HCT116 (cell line): ENCODE results near the gene NOXA1. TPM values are rescaled to one million over a fixed set of nuclear protein-coding genes. Genes with fewer than 3 reads are reported as not detected.

Experiments used
- ATAC-seq: fragments of 200-7000 bp; cut with Tn5 transposase; 2 replicates; pipeline ENCODE4 v1.9.1; 2020; ENCODE audit warnings: mild to moderate bottlenecking, moderate library complexity
- BruUV-seq: library from RNA; stranded (reverse); fragments of 400-500 nt; replicated peaks from 2 replicates; lab custom pipeline; 2021; lab: Mats Ljungman, UMichigan
- CTCF ChIA-PET: fragments of 300-600 bp; sonication (Branson Sonifier 250); formaldehyde crosslinking; loops from one replicate; lab custom pipeline; 2021; ENCODE audit warnings: antibody characterized with exemption; lab: Charles Lee
- POLR2A ChIA-PET: fragments of 300-600, 350-600 bp; sonication (Branson Sonifier 250); formaldehyde crosslinking; loops from one replicate; lab custom pipeline; 2021; ENCODE audit warnings: antibody characterized with exemption; lab: Charles Lee
- RAD21 ChIA-PET, 2 experiments: fragments of 300-600 bp; sonication (Branson Sonifier 250); formaldehyde crosslinking; loops; one replicate each; lab custom pipeline; 2023; ENCODE audit warnings: low total read pairs in 2 of 2; ENCODE audit not compliant: uncharacterized antibody in 2 of 2, unreplicated experiment in 2 of 2, low non-redundant PET in 1 of 2; lab: Charles Lee
- DNase-seq: peaks from one replicate; pipeline ENCODE4 v3.0.0-alpha.2; 2010; ENCODE audit warnings: low read depth, low spot score
- H2AFZ ChIP-seq: fragments of 200-600 bp; shearing (Covaris generic), sonication (generic); 2 replicates; pipeline ENCODE4 v1.6.1; 2017; ENCODE audit warnings: low read depth, mixed run types, mixed read lengths, antibody characterized with exemption, low read length; ENCODE audit not compliant: poor library complexity, severe bottlenecking
- H3K27ac ChIP-seq: 2 replicates; pipeline ENCODE4 v1.5.1; 2012; ENCODE audit warnings: low read depth, low read length
- H3K27me3 ChIP-seq: fragments of 200-600 bp; sonication (generic); 2 replicates; pipeline ENCODE4 v1.6.1; 2016; ENCODE audit warnings: mixed run types, low read length, mixed read lengths; ENCODE audit not compliant: insufficient read depth
- H3K36me3 ChIP-seq, 2 experiments: fragments of 200-500 bp in 1 of 2; fragments of 200-600 bp in 1 of 2; sonication (Bioruptor generic) in 1 of 2; sonication (generic) in 1 of 2; 2 replicates each; pipeline versions ENCODE4 v1.5.1 to v1.6.1; 2014 to 2016; ENCODE audit warnings: low read length in 2 of 2, inconsistent platforms in 1 of 2, mixed read lengths in 1 of 2, mixed run types in 1 of 2; ENCODE audit not compliant: insufficient read depth in 2 of 2, control insufficient read depth in 1 of 2
- H3K4me1 ChIP-seq, 2 experiments: fragments of 200-600 bp in 1 of 2; sonication (generic) in 1 of 2; 2 replicates each; pipeline versions ENCODE4 v1.5.1 to v1.6.1; 2012 to 2017; ENCODE audit warnings: low read length in 2 of 2, inconsistent platforms in 1 of 2, mild to moderate bottlenecking in 1 of 2, mixed read lengths in 1 of 2, mixed run types in 1 of 2, moderate library complexity in 1 of 2; ENCODE audit not compliant: insufficient read depth in 2 of 2, control insufficient read depth in 1 of 2
- H3K4me2 ChIP-seq: fragments of 200-600 bp; sonication (generic); 2 replicates; pipeline ENCODE4 v1.6.1; 2017; ENCODE audit warnings: mixed run types, low read length, mixed read lengths
- H3K4me3 ChIP-seq, 2 experiments: fragments of 200-600 bp in 1 of 2; sonication (generic) in 1 of 2; replicated peaks in 1 of 2; 2 replicates each; pipeline ENCODE4 v1.5.1; 2011 to 2016; ENCODE audit warnings: low read length in 2 of 2, control low read depth in 1 of 2, low read depth in 1 of 2, mild to moderate bottlenecking in 1 of 2, mixed read lengths in 1 of 2, mixed run types in 1 of 2
- H3K79me2 ChIP-seq: fragments of 200-600 bp; sonication (generic); 2 replicates; pipeline ENCODE4 v1.6.1; 2017; ENCODE audit warnings: mild to moderate bottlenecking, mixed run types, low read length, moderate library complexity, mixed read lengths; ENCODE audit not compliant: insufficient read depth
- H3K9ac ChIP-seq: fragments of 200-600 bp; sonication (generic); 2 replicates; pipeline ENCODE4 v1.6.1; 2016; ENCODE audit warnings: low read length, mixed read lengths
- H3K9me2 ChIP-seq: fragments of 200-600 bp; sonication (generic), shearing (Covaris generic); 2 replicates; pipeline ENCODE4 v1.6.1; 2017; ENCODE audit warnings: mixed run types, mild to moderate bottlenecking, moderate library complexity; ENCODE audit not compliant: insufficient read depth
- H3K9me3 ChIP-seq, 2 experiments: fragments of 200-500 bp in 1 of 2; fragments of 200-600 bp in 1 of 2; sonication (Bioruptor generic) in 1 of 2; sonication (generic) in 1 of 2; 2 replicates each; pipeline ENCODE4 v1.6.1; 2014 to 2017; ENCODE audit warnings: low read length in 2 of 2, mixed read lengths in 2 of 2, inconsistent platforms in 1 of 2, low read depth in 1 of 2, mild to moderate bottlenecking in 1 of 2, mixed run types in 1 of 2, moderate library complexity in 1 of 2; ENCODE audit not compliant: control insufficient read depth in 1 of 2, insufficient read depth in 1 of 2
- H4K20me1 ChIP-seq: fragments of 200-600 bp; sonication (generic), shearing (Covaris generic); 2 replicates; pipeline ENCODE4 v1.6.1; 2017; ENCODE audit warnings: mixed run types, mild to moderate bottlenecking, moderate library complexity; ENCODE audit not compliant: insufficient read depth
- CBX3 ChIP-seq: IDR thresholded peaks from 2 replicates; pipeline ENCODE4 v1.6.1; 2012; ENCODE audit warnings: low read depth
- CEBPB ChIP-seq: IDR thresholded peaks from 2 replicates; pipeline ENCODE4 v1.6.1; 2012; ENCODE audit warnings: low read depth
- EGR1 ChIP-seq: IDR thresholded peaks from 2 replicates; pipeline ENCODE4 v1.6.1; 2012; ENCODE audit warnings: low read depth
- ELF1 ChIP-seq: IDR thresholded peaks from 2 replicates; pipeline ENCODE4 v1.6.1; 2012; ENCODE audit warnings: low read depth, borderline replicate concordance
- EZH2phosphoT487 ChIP-seq: fragments of 200-600 bp; IDR thresholded peaks from 2 replicates; pipeline ENCODE4 v1.6.1; 2018; ENCODE audit warnings: antibody characterized with exemption, borderline replicate concordance
- FOSL1 ChIP-seq: IDR thresholded peaks from 2 replicates; pipeline ENCODE4 v1.6.1; 2012; ENCODE audit warnings: low read depth
- POLR2A ChIP-seq: IDR thresholded peaks from 2 replicates; pipeline ENCODE4 v1.7.0; 2011; ENCODE audit warnings: borderline replicate concordance; ENCODE audit not compliant: insufficient read depth, insufficient read length; ENCODE audit errors: extremely low read depth
- POLR2AphosphoS5 ChIP-seq: IDR thresholded peaks from 2 replicates; pipeline ENCODE4 v1.6.1; 2011; ENCODE audit warnings: mild to moderate bottlenecking, low read depth, low read length, moderate library complexity
- RAD21 ChIP-seq: IDR thresholded peaks from 2 replicates; pipeline ENCODE4 v1.6.1; 2012; ENCODE audit warnings: low read depth, mild to moderate bottlenecking
- SIN3A ChIP-seq: IDR thresholded peaks from 2 replicates; pipeline ENCODE4 v1.6.1; 2012; ENCODE audit warnings: low read depth
- SP1 ChIP-seq: IDR thresholded peaks from 2 replicates; pipeline ENCODE4 v1.6.1; 2012; ENCODE audit warnings: low read depth
- SRF ChIP-seq: IDR thresholded peaks from 2 replicates; pipeline ENCODE4 v1.6.1; 2012; ENCODE audit warnings: low read depth
- TCF7L2 ChIP-seq: IDR thresholded peaks from 2 replicates; pipeline ENCODE4 v1.7.0; 2011; ENCODE audit warnings: borderline replicate concordance, inconsistent platforms; ENCODE audit not compliant: insufficient read depth, insufficient read length; ENCODE audit errors: extremely low read depth
- ZFX ChIP-seq: fragments of 450-650 bp; IDR thresholded peaks from 2 replicates; pipeline ENCODE4 v1.6.1; 2017
- ZNF274 ChIP-seq: fragments of 200-500 bp; sonication (Bioruptor generic); IDR thresholded peaks from 2 replicates; pipeline ENCODE4 v1.6.1; 2014; ENCODE audit warnings: mild to moderate bottlenecking, low read depth, low read length, inconsistent platforms
- intact Hi-C: fragments of 100-400 bp; cut with micrococcal nuclease; formaldehyde crosslinking; loops from 2 replicates; pipeline ENCODE4 v1.10.0; 2022
- total RNA-seq: library from RNA; stranded (reverse); gene quantifications from one replicate; pipeline ENCODE4 v1.2.1, GENCODE V29; 2021; ENCODE audit not compliant: unreplicated experiment
- TF ChIP-seq, protein P1 (sequence below), 3 experiments: fragments of 200-600 bp in 1 of 3; sonication (generic) in 1 of 3; IDR thresholded peaks in 2 of 3; conservative IDR thresholded peaks in 1 of 3; 2 replicates each; pipeline ENCODE4 v1.5.1; 2012 to 2017; ENCODE audit warnings: low read depth in 2 of 3, low read length in 2 of 3, antibody characterized with exemption in 1 of 3, borderline replicate concordance in 1 of 3, control low read depth in 1 of 3, mild to moderate bottlenecking in 1 of 3, mixed read lengths in 1 of 3, mixed run types in 1 of 3, moderate library complexity in 1 of 3; ENCODE audit not compliant: insufficient read depth in 1 of 3
- TF ChIP-seq, protein P2 (sequence below): IDR thresholded peaks from 2 replicates; pipeline ENCODE4 v1.6.1; 2012
- TF ChIP-seq, protein P3 (sequence below): IDR thresholded peaks from 2 replicates; pipeline ENCODE4 v1.6.1; 2011; ENCODE audit warnings: mild to moderate bottlenecking, low read length, moderate library complexity; ENCODE audit not compliant: insufficient replicate concordance; ENCODE audit errors: extremely low read depth
- TF ChIP-seq, protein P4 (sequence below): IDR thresholded peaks from 2 replicates; pipeline ENCODE4 v1.6.1; 2012; ENCODE audit warnings: low read depth

Gene NOXA1
- total RNA-seq, 1 experiment from 2014 or later = 13.2 TPM

DNA sequence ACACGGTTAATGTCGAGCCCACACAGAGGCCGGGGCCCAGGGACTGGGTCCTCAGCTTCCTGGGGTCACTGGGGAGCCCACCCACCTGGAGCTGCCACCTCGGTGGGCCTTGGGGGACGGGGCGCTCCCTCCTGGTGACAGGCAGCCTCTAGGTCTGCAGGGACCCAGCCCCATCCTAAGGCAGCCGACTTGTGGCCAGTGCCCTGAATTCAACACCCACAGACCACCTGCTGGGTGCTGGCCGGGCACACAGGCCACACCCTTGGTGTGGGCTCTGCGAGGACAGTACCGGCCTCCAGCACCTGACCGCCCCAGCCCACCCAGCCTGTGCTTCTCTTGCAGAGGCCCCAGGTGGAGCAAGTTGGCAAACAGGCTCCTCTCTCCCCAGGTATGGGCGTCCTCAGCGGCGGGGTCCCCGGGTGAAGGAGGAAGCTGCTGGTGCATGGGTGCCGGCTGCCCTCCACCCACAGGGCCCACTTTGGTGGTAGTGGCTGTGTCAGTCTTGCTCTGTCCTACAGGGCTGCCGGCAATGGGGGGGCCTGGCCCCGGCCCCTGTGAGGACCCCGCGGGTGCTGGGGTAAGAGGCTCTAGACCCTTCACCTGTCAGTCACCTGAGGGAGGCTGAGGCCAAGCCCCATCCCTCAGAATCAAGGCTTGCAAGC is 9.6 kb downstream of the NOXA1 start:
- Histone ChIP-seq H3K27ac (no peak overlapping the region; the same call in 1 of the 2 replicates), H3K4me2 (no peak overlapping the region), H3K9me2 (no peaks in the 10 kb centered on the region), H3K79me2 (no peaks in the 10 kb centered on the region), H3K4me1 (peaks cover 36 to 50% of the 10 kb centered on the region in 2 experiments), H3K4me3 (no peak overlapping the region), H3K27me3 (no peaks in the 10 kb centered on the region), H3K9me3 (no peaks in the 10 kb centered on the region), H4K20me1 (no peaks in the 10 kb centered on the region), H3K36me3 (no peaks in the 10 kb centered on the region), H3K9ac (no peak overlapping the region), H2AFZ (no peak overlapping the region)
- BruUV-seq = no TSS peak
- CTCF ChIA-PET = no interaction called here
- RAD21 ChIA-PET = no interaction called here
- ATAC-seq (no peak), DNase-seq (no peak)
- POLR2A ChIA-PET = interaction anchor here (1.1 kb wide), 1 partner anchor 8 kb away, joined by 4 read pairs; the partner anchor contains the start of gene ENTPD8
- intact Hi-C loops = no loop called here
- no peak for TF ChIP-seq CEBPB
- TF ChIP-seq SIN3A = no peak
- no peak for TF ChIP-seq SRF
- TF ChIP-seq, protein P1, sequence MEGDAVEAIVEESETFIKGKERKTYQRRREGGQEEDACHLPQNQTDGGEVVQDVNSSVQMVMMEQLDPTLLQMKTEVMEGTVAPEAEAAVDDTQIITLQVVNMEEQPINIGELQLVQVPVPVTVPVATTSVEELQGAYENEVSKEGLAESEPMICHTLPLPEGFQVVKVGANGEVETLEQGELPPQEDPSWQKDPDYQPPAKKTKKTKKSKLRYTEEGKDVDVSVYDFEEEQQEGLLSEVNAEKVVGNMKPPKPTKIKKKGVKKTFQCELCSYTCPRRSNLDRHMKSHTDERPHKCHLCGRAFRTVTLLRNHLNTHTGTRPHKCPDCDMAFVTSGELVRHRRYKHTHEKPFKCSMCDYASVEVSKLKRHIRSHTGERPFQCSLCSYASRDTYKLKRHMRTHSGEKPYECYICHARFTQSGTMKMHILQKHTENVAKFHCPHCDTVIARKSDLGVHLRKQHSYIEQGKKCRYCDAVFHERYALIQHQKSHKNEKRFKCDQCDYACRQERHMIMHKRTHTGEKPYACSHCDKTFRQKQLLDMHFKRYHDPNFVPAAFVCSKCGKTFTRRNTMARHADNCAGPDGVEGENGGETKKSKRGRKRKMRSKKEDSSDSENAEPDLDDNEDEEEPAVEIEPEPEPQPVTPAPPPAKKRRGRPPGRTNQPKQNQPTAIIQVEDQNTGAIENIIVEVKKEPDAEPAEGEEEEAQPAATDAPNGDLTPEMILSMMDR (IDR thresholded peaks at IDR 0.05 in 2 of 3, conservative IDR thresholded peaks at IDR 0.05 in 1 of 3; ENCODE audit: borderline replicate concordance in 1 of 3, insufficient read depth in 1 of 3, low read depth in 2 of 3, low read length in 2 of 3) = no peak
- TF ChIP-seq TCF7L2 = no peak
- TF ChIP-seq ELF1 = no peak
- no peak for TF ChIP-seq POLR2AphosphoS5
- no peak for TF ChIP-seq ZNF274
- no peak for TF ChIP-seq EZH2phosphoT487
- TF ChIP-seq ZFX = no peak
- TF ChIP-seq, protein P2, sequence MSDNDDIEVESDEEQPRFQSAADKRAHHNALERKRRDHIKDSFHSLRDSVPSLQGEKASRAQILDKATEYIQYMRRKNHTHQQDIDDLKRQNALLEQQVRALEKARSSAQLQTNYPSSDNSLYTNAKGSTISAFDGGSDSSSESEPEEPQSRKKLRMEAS = no peak
- TF ChIP-seq EGR1 = no peak
- TF ChIP-seq CBX3 = no peak
- no peak for TF ChIP-seq FOSL1
- TF ChIP-seq, protein P3, sequence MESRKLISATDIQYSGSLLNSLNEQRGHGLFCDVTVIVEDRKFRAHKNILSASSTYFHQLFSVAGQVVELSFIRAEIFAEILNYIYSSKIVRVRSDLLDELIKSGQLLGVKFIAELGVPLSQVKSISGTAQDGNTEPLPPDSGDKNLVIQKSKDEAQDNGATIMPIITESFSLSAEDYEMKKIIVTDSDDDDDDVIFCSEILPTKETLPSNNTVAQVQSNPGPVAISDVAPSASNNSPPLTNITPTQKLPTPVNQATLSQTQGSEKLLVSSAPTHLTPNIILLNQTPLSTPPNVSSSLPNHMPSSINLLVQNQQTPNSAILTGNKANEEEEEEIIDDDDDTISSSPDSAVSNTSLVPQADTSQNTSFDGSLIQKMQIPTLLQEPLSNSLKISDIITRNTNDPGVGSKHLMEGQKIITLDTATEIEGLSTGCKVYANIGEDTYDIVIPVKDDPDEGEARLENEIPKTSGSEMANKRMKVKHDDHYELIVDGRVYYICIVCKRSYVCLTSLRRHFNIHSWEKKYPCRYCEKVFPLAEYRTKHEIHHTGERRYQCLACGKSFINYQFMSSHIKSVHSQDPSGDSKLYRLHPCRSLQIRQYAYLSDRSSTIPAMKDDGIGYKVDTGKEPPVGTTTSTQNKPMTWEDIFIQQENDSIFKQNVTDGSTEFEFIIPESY = no peak
- no peak for TF ChIP-seq RAD21
- no peak for TF ChIP-seq SP1
- no peak for TF ChIP-seq POLR2A
- TF ChIP-seq, protein P4, sequence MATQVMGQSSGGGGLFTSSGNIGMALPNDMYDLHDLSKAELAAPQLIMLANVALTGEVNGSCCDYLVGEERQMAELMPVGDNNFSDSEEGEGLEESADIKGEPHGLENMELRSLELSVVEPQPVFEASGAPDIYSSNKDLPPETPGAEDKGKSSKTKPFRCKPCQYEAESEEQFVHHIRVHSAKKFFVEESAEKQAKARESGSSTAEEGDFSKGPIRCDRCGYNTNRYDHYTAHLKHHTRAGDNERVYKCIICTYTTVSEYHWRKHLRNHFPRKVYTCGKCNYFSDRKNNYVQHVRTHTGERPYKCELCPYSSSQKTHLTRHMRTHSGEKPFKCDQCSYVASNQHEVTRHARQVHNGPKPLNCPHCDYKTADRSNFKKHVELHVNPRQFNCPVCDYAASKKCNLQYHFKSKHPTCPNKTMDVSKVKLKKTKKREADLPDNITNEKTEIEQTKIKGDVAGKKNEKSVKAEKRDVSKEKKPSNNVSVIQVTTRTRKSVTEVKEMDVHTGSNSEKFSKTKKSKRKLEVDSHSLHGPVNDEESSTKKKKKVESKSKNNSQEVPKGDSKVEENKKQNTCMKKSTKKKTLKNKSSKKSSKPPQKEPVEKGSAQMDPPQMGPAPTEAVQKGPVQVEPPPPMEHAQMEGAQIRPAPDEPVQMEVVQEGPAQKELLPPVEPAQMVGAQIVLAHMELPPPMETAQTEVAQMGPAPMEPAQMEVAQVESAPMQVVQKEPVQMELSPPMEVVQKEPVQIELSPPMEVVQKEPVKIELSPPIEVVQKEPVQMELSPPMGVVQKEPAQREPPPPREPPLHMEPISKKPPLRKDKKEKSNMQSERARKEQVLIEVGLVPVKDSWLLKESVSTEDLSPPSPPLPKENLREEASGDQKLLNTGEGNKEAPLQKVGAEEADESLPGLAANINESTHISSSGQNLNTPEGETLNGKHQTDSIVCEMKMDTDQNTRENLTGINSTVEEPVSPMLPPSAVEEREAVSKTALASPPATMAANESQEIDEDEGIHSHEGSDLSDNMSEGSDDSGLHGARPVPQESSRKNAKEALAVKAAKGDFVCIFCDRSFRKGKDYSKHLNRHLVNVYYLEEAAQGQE = no peak
